ENCODE data around the gene RRBP1. TPM values are rescaled to one million over a fixed set of nuclear protein-coding genes. Genes with fewer than 3 reads are reported as not detected.

Gene RRBP1
- total and polyA plus RNA-seq, 2 of the 4 experiments (the other 2 are of a cell fraction), result 90.2 to 136 TPM

GRCh38 chr20:17584689-17585088 lies 97.4 kb downstream of the RRBP1 start:
- Histone ChIP-seq H2BK5ac (ENCODE audit: low read depth, low read length, poor library complexity, severe bottlenecking) (no peak overlapping the region), H4K91ac (ENCODE audit: insufficient read depth, low read depth, low read length) (no peak overlapping the region), H2BK120ac (ENCODE audit: low read depth, low read length) (no peak overlapping the region), H2BK20ac (ENCODE audit: low read depth, low read length) (no peak overlapping the region), H2BK15ac (ENCODE audit: low read depth, low read length) (no peak overlapping the region), H3K9me3 (ENCODE audit: control insufficient read depth, insufficient read depth, low read length) (no peaks in the 10 kb centered on the region), H3K18ac (ENCODE audit: low read depth, low read length) (no peak overlapping the region), H3K27ac (ENCODE audit: insufficient read depth, low read length) (no peak overlapping the region), H3K14ac (replicated peaks; ENCODE audit: low read depth, low read length) (no peak overlapping the region), H2AFZ (replicated peaks; ENCODE audit: low read length, poor library complexity) (no peak overlapping the region), H3K36me3 (ENCODE audit: control insufficient read depth, insufficient read depth, low read length) (peaks cover 4% of the 10 kb centered on the region), H4K5ac (ENCODE audit: low read depth, low read length) (no peak overlapping the region), H3K4me3 (ENCODE audit: insufficient read depth, low read depth, low read length) (no peak overlapping the region), H2AK9ac (replicated peaks; ENCODE audit: low read depth, low read length, poor library complexity) (no peak overlapping the region), H3K79me1 (ENCODE audit: low read depth in 1 of 2, low read length in 2 of 2) (peaks cover 0 to 59% of the 10 kb centered on the region in 2 experiments; a peak in 3 of 4 replicates), H2AK5ac (ENCODE audit: low read depth, low read length) (no peak overlapping the region), H3K56ac (ENCODE audit: extremely low read depth, insufficient read depth, low read length) (no peak overlapping the region), H4K20me1 (ENCODE audit: insufficient read depth, low read length) (peaks cover 95% of the 10 kb centered on the region), H3K4me2 (ENCODE audit: low read depth, low read length) (peak overlapping the region; percentile 37; the same call in 1 of the 2 replicates), H4K8ac (ENCODE audit: low read depth in 2 of 2, low read length in 2 of 2) (no peak overlapping the region), H3K27me3 (ENCODE audit: control insufficient read depth, insufficient read depth, low read length) (no peaks in the 10 kb centered on the region), H3K9ac (ENCODE audit: low read depth, low read length) (no peak overlapping the region), H3K23ac (ENCODE audit: low read depth, low read length) (no peak overlapping the region), H3K4ac (ENCODE audit: low read depth, low read length) (no peak overlapping the region), H3K9me1 (ENCODE audit: insufficient read depth, low read length) (peaks cover 21% of the 10 kb centered on the region), H3K4me1 (ENCODE audit: control insufficient read depth, insufficient read depth, low read length) (peaks cover 8% of the 10 kb centered on the region)
- intact Hi-C loops (cut with micrococcal nuclease) (no loop called here), dilution Hi-C loops (cut with HindIII; ENCODE audit: low sequenced_read_pairs, unreplicated experiment) (no loop called here), in situ Hi-C loops (cut with MboI; ENCODE audit: low sequenced_read_pairs) (no loop called here)
- POLR2A ChIA-PET (ENCODE audit: unreplicated experiment), result no interaction called here
- BruUV-seq (replicated peaks), result no TSS peak
- TF ChIP-seq ELK1 (IDR thresholded peaks at IDR 0.05; ENCODE audit: borderline replicate concordance, low read depth, low read length), result no peak
- TF ChIP-seq NFE2L2 (IDR thresholded peaks at IDR 0.05; ENCODE audit: low read depth, low read length), result no peak
- no peak for TF ChIP-seq RFX5 (IDR thresholded peaks at IDR 0.05; ENCODE audit: low read depth, low read length)
- no peak for TF ChIP-seq CHD1 (IDR thresholded peaks at IDR 0.05; ENCODE audit: low read depth, low read length)
- no peak for TF ChIP-seq RCOR1 (IDR thresholded peaks at IDR 0.05; ENCODE audit: insufficient replicate concordance, low read length)
- TF ChIP-seq BHLHE40 (IDR thresholded peaks at IDR 0.05; ENCODE audit: low read depth, low read length), result no peak
- DNase-seq (peak; percentile 50), ATAC-seq (ENCODE audit: low read depth) (peak; percentile 52; the same call in 1 of the 2 replicates)
- CTCF ChIA-PET, result interaction anchor here (1.0 kb wide), 1 partner anchor 12 kb away, joined by 3 read pairs; no protein-coding TSS in a partner anchor
